Mucosa of descending colon (tissue), 3 donors: ENCODE measurements around the gene ANKRD44. TPM values are rescaled to one million over a fixed set of nuclear protein-coding genes. Genes with fewer than 3 reads are reported as not detected.

ENCODE experiments used
- ATAC-seq: fragments of 200-7000 bp; cut with Tn5 transposase; one replicate; pipeline ENCODE4 v1.9.1; 2020; ENCODE audit warnings: mild to moderate bottlenecking, moderate library complexity
- DNase-seq, 3 donors: peaks; one replicate each; pipeline ENCODE4 v3.0.0-alpha.2; 2020
- H3K36me3 ChIP-seq: fragments of 200-600 bp; one replicate; pipeline ENCODE4 v1.8.0; 2021; ENCODE audit warnings: low read depth, mild to moderate bottlenecking
- H3K4me1 ChIP-seq: fragments of 200-600 bp; one replicate; pipeline ENCODE4 v1.8.0; 2021; ENCODE audit warnings: low read depth, mild to moderate bottlenecking
- H3K4me3 ChIP-seq: fragments of 200-600 bp; one replicate; pipeline ENCODE4 v1.8.0; 2021; ENCODE audit warnings: mild to moderate bottlenecking
- H3K9me3 ChIP-seq: fragments of 200-600 bp; one replicate; pipeline ENCODE4 v1.8.0; 2021; ENCODE audit warnings: mild to moderate bottlenecking
- intact Hi-C, 2 donors: fragments of 100-400 bp; cut with DNase I in 1 of 2; cut with micrococcal nuclease in 1 of 2; formaldehyde crosslinking; loops; one replicate each; pipeline versions ENCODE4 v1.11.0 to v1.11.1; 2022; cut with DNase I, micrococcal nuclease
- total RNA-seq, 3 donors: library from RNA; stranded (reverse); fragmentation: NEBNext Ultra II Directional in 2 of 3; extraction: Animal tissue kit (Norgen Biotek cat#: 25700) in 2 of 3; gene quantifications; one replicate each; pipeline versions ENCODE4 v1.2.1 to v1.2.4, GENCODE V29; 2021 to 2023
- TF ChIP-seq, protein P1 (sequence below): fragments of 200-600 bp; IDR thresholded peaks from one replicate; pipeline ENCODE4 v1.8.0; 2022; ENCODE audit warnings: antibody characterized with exemption, mild to moderate bottlenecking
- donor health status: DM: no; HTN: no; CAD: no; lungs with moderate emphysema.
- donor health status: DM: no; HTN: no; CAD: no.
- donor health status: DM: no; HTN: yes; CAD: no.

The ANKRD44 gene
- total RNA-seq, 3 donors from 2014 or later = 9.7 to 25.7 (median 13.7) TPM

DNA sequence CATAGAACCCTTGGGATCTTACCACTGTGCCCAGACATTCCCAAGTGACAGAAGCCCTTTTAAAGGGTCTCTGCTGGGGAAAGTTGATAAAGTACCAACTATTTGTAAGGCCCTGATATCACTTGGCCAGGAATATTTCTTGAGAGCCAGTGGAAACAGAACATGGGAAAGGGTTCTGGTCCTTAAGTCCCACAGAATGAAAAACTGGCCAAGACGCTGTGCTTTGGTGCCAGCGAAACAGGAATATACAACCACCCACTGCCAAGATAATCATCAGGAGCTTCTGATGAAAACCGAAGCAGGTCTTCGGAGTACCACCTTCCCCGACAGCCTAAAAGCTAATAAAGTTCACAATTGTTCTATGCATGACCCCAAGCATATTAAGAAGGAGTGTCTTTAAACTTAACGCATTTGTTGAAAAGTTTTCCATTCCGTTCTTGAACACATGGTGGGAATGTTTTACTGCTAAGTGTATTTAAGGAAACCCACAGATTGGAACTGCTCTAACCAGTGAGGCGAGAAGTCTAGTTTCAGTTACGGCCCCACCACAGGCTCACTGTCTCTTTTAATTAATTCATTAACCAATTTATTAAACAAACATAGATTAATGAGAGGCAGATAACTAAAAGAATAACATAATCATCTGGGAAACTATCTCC lies 152.6 kb downstream of the ANKRD44 start:
- intact Hi-C loops = no loop called here
- DNase-seq (no peak), ATAC-seq (no peak)
- H3K4me1 ChIP-seq = no peaks in the 10 kb centered on the region
- no peaks in the 10 kb centered on the region for H3K36me3 ChIP-seq
- TF ChIP-seq, protein P1, sequence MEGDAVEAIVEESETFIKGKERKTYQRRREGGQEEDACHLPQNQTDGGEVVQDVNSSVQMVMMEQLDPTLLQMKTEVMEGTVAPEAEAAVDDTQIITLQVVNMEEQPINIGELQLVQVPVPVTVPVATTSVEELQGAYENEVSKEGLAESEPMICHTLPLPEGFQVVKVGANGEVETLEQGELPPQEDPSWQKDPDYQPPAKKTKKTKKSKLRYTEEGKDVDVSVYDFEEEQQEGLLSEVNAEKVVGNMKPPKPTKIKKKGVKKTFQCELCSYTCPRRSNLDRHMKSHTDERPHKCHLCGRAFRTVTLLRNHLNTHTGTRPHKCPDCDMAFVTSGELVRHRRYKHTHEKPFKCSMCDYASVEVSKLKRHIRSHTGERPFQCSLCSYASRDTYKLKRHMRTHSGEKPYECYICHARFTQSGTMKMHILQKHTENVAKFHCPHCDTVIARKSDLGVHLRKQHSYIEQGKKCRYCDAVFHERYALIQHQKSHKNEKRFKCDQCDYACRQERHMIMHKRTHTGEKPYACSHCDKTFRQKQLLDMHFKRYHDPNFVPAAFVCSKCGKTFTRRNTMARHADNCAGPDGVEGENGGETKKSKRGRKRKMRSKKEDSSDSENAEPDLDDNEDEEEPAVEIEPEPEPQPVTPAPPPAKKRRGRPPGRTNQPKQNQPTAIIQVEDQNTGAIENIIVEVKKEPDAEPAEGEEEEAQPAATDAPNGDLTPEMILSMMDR = no peak
- no peaks in the 10 kb centered on the region for H3K9me3 ChIP-seq
- H3K4me3 ChIP-seq = no peak overlapping the region

DNA sequence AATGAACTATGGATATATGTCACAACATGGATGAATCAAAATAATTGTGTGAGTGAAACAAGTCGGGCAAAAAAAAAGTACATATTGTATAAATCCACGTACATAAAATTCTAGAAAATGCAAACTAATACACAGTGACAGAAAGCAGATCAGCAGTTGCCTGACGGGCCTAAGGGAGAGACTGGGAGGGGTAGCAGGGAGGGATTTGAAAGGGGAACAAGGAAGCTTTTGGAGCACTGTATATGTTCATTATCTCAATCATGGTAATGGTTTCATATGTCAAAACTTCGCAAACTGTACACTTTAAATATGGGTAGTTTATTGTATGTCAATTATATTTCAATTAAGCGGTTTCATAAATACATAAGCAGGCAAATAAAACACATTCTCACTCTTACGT lies 153.8 kb downstream of the ANKRD44 start:
- DNase-seq = no peak
- Histone ChIP-seq H3K4me1 (no peaks in the 10 kb centered on the region), H3K4me3 (no peak overlapping the region), H3K36me3 (no peaks in the 10 kb centered on the region), H3K9me3 (no peaks in the 10 kb centered on the region)
- TF ChIP-seq, protein P1 = no peak
- intact Hi-C loops = no loop called here
- ATAC-seq = no peak

DNA sequence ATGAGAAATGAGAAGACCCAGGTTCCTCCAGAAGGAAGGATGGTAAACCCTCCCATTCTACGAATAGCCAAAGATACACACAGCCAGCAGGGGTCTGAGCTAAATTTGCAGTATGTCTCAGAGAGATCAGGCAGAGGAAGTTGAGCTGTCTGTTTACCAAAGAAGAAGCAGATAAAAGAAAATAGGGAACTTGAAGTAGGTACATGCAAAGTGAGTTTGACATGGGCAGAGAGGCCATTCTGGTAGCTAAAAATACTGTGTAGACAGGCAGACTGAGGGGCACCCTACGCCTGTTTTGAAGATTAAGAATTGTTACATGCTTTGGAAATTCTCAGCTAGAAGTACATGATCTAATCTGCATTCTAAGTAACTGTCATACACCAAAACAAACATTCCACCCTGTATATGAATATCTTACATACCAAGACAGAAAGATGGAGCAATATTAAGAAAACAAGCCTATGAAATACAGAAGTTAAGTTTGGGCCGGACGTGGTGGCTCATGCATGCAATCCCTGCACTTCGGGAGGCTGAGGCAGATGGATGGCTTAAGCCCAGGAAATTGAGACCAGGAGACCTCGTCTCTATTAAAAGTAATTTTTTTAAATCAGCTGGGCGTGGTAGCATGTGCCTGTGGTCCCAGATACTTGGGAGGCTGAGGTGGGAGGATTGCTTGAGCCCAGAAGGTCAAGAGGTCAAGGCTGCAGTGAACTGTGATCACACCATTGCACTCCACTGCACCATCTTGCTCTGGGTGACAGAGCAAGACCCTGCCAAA lies 157.9 kb downstream of the ANKRD44 start:
- ATAC-seq (peak; percentile 61), DNase-seq (no peak)
- Histone ChIP-seq H3K4me1 (peaks cover 13% of the 10 kb centered on the region), H3K9me3 (no peaks in the 10 kb centered on the region), H3K4me3 (no peak overlapping the region), H3K36me3 (no peaks in the 10 kb centered on the region)
- intact Hi-C loops = no loop called here
- TF ChIP-seq, protein P1 = no peak

DNA sequence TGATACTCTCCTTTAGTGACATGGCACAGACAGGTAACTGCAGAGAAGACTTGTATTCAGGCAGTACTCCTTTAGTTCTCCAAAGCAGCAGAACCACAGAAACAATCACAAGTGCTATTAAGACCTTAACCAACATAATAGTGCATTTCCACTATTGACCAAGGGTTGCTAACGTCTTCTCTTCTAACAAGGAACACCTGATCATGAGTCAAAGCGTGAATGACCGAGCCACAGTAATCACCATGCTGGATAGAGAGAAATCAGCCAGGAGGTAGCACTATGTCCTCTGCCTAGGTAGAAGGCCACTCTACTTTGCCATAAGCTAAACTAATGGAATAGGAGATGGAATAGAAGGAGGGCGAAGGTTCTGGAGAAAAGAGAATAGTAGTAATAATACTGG lies 161.0 kb downstream of the ANKRD44 start:
- H3K4me1 ChIP-seq = peaks cover 23% of the 10 kb centered on the region
- no peaks in the 10 kb centered on the region for H3K36me3 ChIP-seq
- DNase-seq = no peak
- intact Hi-C loops = no loop called here
- ATAC-seq = no peak
- TF ChIP-seq, protein P1 = no peak
- H3K9me3 ChIP-seq = no peaks in the 10 kb centered on the region
- no peak overlapping the region for H3K4me3 ChIP-seq

DNA sequence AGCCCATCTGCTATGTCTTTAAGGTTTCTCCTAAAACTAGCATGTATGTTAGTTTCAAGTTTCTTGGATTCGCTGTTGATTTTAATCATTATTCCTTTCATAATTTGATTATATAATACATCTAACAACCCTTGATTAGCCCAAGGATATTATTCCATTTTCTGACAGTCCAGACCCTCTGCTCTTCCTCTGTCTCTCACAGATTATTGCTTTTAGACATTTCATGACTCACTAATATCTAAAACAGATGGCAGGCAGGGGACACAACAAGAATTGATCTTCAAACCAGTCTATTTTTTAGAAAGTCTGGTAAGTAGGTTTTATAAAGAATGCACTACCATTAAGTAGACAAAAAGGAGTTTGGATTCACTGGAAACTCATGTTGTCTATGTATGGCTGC lies 162.2 kb downstream of the ANKRD44 start:
- Histone ChIP-seq H3K4me3 (no peak overlapping the region), H3K4me1 (peaks cover 23% of the 10 kb centered on the region), H3K9me3 (no peaks in the 10 kb centered on the region), H3K36me3 (no peaks in the 10 kb centered on the region)
- no peak for DNase-seq
- TF ChIP-seq, protein P1 = no peak
- intact Hi-C loops = no loop called here
- ATAC-seq = no peak
